ENCODE results near the gene AFF2.

- TF ChIP-seq ELF4 (IDR thresholded peaks at IDR 0.05) (no peak), SP1 (IDR thresholded peaks at IDR 0.05) (no peak), SUZ12 (IDR thresholded peaks at IDR 0.05) (no peak), CTBP1 (IDR thresholded peaks at IDR 0.05; ENCODE audit: borderline replicate concordance) (no peak), FOXA1 (IDR thresholded peaks at IDR 0.05) (no peak), ARNT (IDR thresholded peaks at IDR 0.05) (no peak), L3MBTL2 (conservative IDR thresholded peaks at IDR 0.05) (no peak), FOXM1 (IDR thresholded peaks at IDR 0.05; ENCODE audit: borderline replicate concordance) (no peak), LEF1 (IDR thresholded peaks at IDR 0.05; ENCODE audit: borderline replicate concordance) (no peak)
Observed at GRCh38 chrX:148755111-148755510, 254.7 kb downstream of the AFF2 start.
